Osteoblast (primary cell): Measurements from ENCODE around the gene RECQL5. TPM values are rescaled to one million over a fixed set of nuclear protein-coding genes. Genes with fewer than 3 reads are reported as not detected.

Experiments used
- DNase-seq: peaks from one replicate; pipeline ENCODE4 v3.0.0; 2011; ENCODE audit warnings: low spot score, mixed read lengths; ENCODE audit not compliant: insufficient read length; ENCODE audit errors: missing footprints
- H2AFZ ChIP-seq: 2 replicates; pipeline ENCODE4 v1.6.0; 2011; ENCODE audit warnings: mild to moderate bottlenecking, low read length
- H3K27ac ChIP-seq: 2 replicates; pipeline ENCODE4 v1.5.1; 2011; ENCODE audit warnings: mild to moderate bottlenecking, low read depth, low read length, moderate library complexity
- H3K27me3 ChIP-seq: 2 replicates; pipeline ENCODE4 v1.6.0; 2012; ENCODE audit warnings: mild to moderate bottlenecking, control low read depth, inconsistent platforms, low read length, moderate library complexity; ENCODE audit not compliant: insufficient read depth
- H3K36me3 ChIP-seq: 2 replicates; pipeline ENCODE4 v1.5.1; 2011; ENCODE audit warnings: mild to moderate bottlenecking, low read length, control low read depth, moderate library complexity; ENCODE audit not compliant: insufficient read depth
- H3K4me1 ChIP-seq: 2 replicates; pipeline ENCODE4 v1.5.1; 2011; ENCODE audit warnings: mild to moderate bottlenecking, low read length, control low read depth, moderate library complexity; ENCODE audit not compliant: insufficient read depth
- H3K4me2 ChIP-seq: 2 replicates; pipeline ENCODE4 v1.6.0; 2011; ENCODE audit warnings: mild to moderate bottlenecking, low read length; ENCODE audit not compliant: insufficient read depth
- H3K4me3 ChIP-seq: fragments of 200-600 bp; sonication (generic); 3 replicates; pipeline ENCODE4 v1.5.1; 2012; ENCODE audit warnings: mild to moderate bottlenecking, low read length, inconsistent platforms; ENCODE audit not compliant: insufficient read depth
- H3K79me2 ChIP-seq: 2 replicates; pipeline ENCODE4 v1.6.0; 2012; ENCODE audit warnings: mild to moderate bottlenecking, low read length, control low read depth, inconsistent platforms; ENCODE audit not compliant: insufficient read depth
- H3K9me3 ChIP-seq: 2 replicates; pipeline ENCODE4 v1.5.1; 2011; ENCODE audit warnings: low read depth, low read length, control low read depth
- H4K20me1 ChIP-seq: 2 replicates; pipeline ENCODE4 v1.6.0; 2012; ENCODE audit warnings: mild to moderate bottlenecking, low read length, control low read depth; ENCODE audit not compliant: insufficient read depth
- total RNA-seq: library from RNA; depleted of rRNA; stranded (reverse); fragments of >200 nt; gene quantifications from 2 replicates; pipeline ENCODE4 v1.2.3, GENCODE V29; 2012
- TF ChIP-seq, protein P1 (sequence below): IDR thresholded peaks from 2 replicates; pipeline ENCODE4 v1.5.1; 2011; ENCODE audit warnings: mild to moderate bottlenecking, low read depth, low read length, moderate library complexity; ENCODE audit errors: extremely low read depth

The RECQL5 gene
- total RNA-seq, 1 donor: 17.7 TPM

DNA sequence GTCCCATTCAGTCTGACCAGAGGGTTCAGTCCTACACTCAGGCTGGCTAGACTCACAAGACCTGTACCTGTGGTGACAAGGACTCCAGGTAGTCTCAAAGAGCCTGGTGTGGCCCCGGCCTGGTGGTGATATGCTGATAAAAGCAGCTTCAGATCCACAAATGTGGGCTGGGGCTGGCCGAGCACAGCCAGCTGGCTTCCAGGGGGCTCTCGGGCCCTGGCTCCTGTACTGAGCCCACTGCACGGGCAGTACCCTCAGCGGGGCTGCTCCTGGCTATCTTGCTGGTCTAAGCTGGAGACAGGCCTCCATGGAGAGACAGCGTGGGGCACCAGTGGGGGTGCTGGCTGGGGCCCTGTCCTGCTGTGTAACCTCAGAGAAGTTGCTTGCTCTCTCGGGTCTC is 29.4 kb downstream of the RECQL5 start:
- Histone ChIP-seq H2AFZ (no peak overlapping the region), H4K20me1 (peaks cover 4% of the 10 kb centered on the region), H3K27ac (no peak overlapping the region), H3K4me2 (no peak overlapping the region), H3K36me3 (no peaks in the 10 kb centered on the region), H3K4me1 (peaks cover 14% of the 10 kb centered on the region), H3K79me2 (no peaks in the 10 kb centered on the region), H3K27me3 (no peaks in the 10 kb centered on the region), H3K4me3 (no peak overlapping the region), H3K9me3 (no peaks in the 10 kb centered on the region)
- TF ChIP-seq, protein P1, sequence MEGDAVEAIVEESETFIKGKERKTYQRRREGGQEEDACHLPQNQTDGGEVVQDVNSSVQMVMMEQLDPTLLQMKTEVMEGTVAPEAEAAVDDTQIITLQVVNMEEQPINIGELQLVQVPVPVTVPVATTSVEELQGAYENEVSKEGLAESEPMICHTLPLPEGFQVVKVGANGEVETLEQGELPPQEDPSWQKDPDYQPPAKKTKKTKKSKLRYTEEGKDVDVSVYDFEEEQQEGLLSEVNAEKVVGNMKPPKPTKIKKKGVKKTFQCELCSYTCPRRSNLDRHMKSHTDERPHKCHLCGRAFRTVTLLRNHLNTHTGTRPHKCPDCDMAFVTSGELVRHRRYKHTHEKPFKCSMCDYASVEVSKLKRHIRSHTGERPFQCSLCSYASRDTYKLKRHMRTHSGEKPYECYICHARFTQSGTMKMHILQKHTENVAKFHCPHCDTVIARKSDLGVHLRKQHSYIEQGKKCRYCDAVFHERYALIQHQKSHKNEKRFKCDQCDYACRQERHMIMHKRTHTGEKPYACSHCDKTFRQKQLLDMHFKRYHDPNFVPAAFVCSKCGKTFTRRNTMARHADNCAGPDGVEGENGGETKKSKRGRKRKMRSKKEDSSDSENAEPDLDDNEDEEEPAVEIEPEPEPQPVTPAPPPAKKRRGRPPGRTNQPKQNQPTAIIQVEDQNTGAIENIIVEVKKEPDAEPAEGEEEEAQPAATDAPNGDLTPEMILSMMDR: no peak
- peak; percentile 89 for DNase-seq

DNA sequence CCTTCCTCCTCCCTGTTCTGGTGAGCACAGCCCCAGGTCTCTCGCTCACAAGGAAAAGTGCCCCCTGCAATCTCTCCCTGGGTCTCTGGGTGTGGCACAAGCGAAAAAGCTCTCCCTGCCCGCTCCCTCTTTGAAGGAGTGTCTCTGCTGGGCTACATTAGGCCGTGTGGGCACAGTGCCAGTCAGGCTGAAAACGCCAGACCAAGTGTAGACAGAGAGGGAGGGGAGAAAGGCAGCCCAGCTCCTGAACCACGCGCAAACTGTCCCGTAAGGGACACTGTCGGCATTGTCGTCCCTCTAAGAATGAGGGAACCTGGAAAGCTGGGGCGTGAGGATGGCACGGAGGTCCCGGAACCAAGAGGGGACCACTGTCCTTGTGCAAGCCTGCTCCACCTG is 29.8 kb downstream of the RECQL5 start:
- H4K20me1 ChIP-seq: peaks cover 8% of the 10 kb centered on the region
- H3K9me3 ChIP-seq: no peaks in the 10 kb centered on the region
- peak; percentile 62 for DNase-seq
- TF ChIP-seq, protein P1: no peak
- no peaks in the 10 kb centered on the region for H3K36me3 ChIP-seq
- no peaks in the 10 kb centered on the region for H3K79me2 ChIP-seq
- no peak overlapping the region for H3K27ac ChIP-seq
- no peaks in the 10 kb centered on the region for H3K27me3 ChIP-seq
- no peak overlapping the region for H2AFZ ChIP-seq
- peaks cover 14% of the 10 kb centered on the region for H3K4me1 ChIP-seq
- H3K4me2 ChIP-seq: no peak overlapping the region
- no peak overlapping the region for H3K4me3 ChIP-seq

DNA sequence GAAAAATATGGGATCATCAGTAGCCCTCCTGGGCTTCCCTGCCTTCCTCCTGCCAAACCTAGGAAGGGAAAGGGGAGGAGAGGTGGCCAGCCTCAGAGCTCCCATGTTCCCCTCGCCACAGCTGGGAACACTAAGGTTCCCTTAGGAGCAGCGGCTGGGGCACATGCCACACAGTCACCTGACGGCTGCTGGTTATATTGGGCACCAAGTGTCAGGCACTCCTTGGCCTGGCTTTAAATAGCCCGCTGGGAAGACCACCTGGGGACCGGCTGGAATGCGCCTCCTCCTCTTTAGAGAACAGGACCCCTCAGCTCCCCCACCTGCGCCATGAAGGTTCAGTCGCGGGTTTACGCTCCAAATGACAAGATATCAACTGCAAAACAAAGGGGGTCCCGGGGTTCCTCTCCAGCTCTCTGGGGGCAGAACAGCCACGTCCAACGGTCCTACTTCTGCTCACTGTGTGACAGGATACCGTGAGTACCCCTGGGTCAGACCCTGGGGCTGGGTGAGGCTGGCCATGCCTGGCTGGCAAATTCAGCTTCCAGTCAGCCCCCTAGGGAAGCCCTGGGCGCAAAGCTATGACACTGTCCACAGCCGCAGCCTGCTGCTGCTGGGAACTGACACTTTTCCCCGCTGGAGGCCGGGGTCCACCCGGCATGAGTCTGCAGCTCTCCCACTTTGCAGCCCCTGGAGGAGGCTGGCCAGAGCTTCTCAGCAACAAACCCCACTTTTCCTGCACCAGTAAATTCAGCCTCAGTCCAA is 30.4 kb downstream of the RECQL5 start:
- Histone ChIP-seq H3K36me3 (no peaks in the 10 kb centered on the region), H3K79me2 (no peaks in the 10 kb centered on the region), H2AFZ (no peak overlapping the region), H3K4me1 (peaks cover 14% of the 10 kb centered on the region), H3K27ac (no peak overlapping the region), H3K27me3 (no peaks in the 10 kb centered on the region), H3K4me2 (no peak overlapping the region), H4K20me1 (peaks cover 11% of the 10 kb centered on the region), H3K4me3 (no peak overlapping the region), H3K9me3 (no peaks in the 10 kb centered on the region)
- TF ChIP-seq, protein P1: no peak
- peak; percentile 82 for DNase-seq

DNA sequence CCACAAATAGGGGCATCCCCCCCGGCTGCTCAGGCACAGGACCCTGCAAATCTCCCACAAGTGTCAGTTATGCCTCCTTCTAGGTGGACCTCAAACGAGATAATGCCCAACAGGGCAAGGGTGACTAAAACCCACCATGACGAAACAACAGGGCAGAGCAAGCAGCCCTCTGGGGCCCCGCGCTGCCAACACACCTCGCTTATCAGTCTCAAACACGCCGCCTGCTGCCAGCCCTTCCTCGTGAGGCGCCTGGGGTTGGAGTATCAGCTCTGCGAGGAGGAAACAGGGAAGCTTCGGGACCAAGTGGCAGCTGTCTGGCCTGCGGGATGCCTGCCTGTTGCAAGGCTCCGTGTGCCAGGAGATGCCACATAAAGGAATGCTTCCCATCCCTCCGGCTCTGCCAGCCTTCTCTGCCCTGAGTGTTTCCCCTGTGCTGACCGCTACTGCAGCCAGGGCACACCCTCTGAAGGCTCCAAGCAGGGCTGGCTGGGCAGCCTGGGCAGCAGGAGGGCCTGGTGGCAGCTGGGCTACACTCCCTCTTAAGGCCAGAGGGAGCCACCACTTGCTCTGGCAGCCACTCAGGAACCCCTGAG is 31.2 kb downstream of the RECQL5 start:
- no peak overlapping the region for H3K4me3 ChIP-seq
- no peaks in the 10 kb centered on the region for H3K36me3 ChIP-seq
- no peaks in the 10 kb centered on the region for H3K9me3 ChIP-seq
- no peak overlapping the region for H2AFZ ChIP-seq
- no peaks in the 10 kb centered on the region for H3K27me3 ChIP-seq
- H3K79me2 ChIP-seq: no peaks in the 10 kb centered on the region
- TF ChIP-seq, protein P1: no peak
- peaks cover 14% of the 10 kb centered on the region for H3K4me1 ChIP-seq
- H4K20me1 ChIP-seq: peaks cover 11% of the 10 kb centered on the region
- DNase-seq: peak; percentile 78
- no peak overlapping the region for H3K27ac ChIP-seq
- no peak overlapping the region for H3K4me2 ChIP-seq
